ENCODE results near the gene ARHGEF17.

- TF ChIP-seq CTCF (IDR thresholded peaks at IDR 0.05; ENCODE audit: low read depth, low read length, missing input control) (no peak), YY1 (IDR thresholded peaks at IDR 0.05) (no peak), JUND (IDR thresholded peaks at IDR 0.05) (no peak), REST (IDR thresholded peaks at IDR 0.05) (no peak), RXRA (IDR thresholded peaks at IDR 0.05) (no peak), TAF1 (conservative IDR thresholded peaks at IDR 0.05) (no peak), HNF4G (IDR thresholded peaks at IDR 0.05) (no peak), GABPA (IDR thresholded peaks at IDR 0.05 in 1 of 2, conservative IDR thresholded peaks at IDR 0.05 in 1 of 2) (no peak), MAX (IDR thresholded peaks at IDR 0.05) (no peak), SP1 (IDR thresholded peaks at IDR 0.05) (no peak)
These were observed 34.6 kb downstream of the ARHGEF17 start for GRCh38 chr11:73342633-73343032.

Measured in liver (tissue), 3 donors.